ENCODE measurements around the gene UNK.
"Not testable (repeated sequence)": the region's sequence is repeated elsewhere in the genome, so short reads cannot be mapped to it uniquely, and the experiment has no call there.

Gene UNK

DNA sequence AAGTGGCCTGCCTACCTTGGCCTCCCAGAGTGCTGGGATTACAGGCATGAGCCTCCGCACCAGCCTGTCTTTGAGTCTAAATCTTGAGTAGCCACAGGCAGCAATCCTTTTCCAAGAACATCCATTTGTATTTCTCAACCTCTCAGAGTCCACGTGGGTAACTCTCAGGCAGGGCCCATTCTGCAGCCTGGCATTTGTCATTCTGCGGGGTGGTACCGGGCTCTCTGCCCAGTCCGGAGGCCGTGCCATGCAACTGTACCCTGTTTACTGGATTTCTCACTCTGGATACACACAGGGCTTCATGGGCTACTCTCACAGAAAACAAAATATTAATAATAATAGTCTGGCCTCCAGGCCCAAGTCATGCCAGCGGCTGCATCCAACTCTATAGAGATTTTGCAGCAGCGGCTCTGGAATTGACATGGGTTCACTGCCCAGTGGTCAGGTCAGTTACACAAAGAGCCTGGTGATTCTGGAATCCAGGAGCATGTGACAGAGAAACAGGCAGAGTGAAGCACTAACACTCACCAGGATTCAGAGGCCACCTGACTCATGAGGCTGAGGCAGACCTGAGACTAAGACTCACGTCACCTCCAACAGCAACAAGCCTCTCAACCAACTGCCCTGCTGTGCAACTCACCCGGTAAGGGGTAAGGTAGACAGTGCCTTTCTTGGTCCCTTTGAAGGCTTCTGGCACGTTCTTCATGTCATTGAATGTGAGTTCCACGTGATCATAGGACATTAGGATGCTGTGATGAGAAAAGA lies 66.5 kb downstream of the UNK start:
- DNase-seq (ENCODE audit: low read depth): no peak

DNA sequence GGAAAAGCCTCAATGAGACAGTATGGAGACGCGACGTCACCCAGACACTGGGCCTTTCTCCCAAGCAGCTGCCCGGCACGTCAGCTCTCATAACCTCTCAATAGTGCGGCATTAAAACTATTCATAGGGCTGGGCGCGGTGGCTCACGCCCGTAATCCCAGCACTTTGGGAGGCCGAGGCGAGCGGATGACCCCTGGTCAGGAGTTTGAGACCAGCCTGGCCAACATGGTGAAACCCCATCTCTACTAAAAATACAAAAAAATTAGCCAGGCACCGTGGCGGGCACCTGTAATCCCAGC lies 67.0 kb downstream of the UNK start:
- DNase-seq (ENCODE audit: low read depth): not testable (repeated sequence)

DNA sequence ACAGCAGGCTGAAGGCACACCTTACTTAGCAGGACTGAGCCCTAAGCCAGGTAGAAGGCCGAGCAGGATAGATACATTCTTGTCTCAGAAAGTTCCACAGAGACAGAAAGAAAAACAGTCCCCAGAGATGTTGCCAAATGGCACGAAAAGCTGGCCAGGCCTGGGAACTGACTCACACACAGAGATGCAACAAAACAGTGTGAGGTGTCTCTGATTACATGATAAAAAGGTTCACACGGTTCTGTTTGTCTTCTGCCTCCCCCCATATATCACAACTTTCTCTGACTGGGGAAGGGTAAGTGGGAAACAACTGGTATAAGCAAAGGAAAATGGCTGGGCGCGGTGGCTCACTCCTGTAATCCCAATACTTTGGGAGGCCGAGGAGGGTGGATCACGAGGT lies 68.8 kb downstream of the UNK start:
- peak; percentile 90 for DNase-seq (ENCODE audit: low read depth)

DNA sequence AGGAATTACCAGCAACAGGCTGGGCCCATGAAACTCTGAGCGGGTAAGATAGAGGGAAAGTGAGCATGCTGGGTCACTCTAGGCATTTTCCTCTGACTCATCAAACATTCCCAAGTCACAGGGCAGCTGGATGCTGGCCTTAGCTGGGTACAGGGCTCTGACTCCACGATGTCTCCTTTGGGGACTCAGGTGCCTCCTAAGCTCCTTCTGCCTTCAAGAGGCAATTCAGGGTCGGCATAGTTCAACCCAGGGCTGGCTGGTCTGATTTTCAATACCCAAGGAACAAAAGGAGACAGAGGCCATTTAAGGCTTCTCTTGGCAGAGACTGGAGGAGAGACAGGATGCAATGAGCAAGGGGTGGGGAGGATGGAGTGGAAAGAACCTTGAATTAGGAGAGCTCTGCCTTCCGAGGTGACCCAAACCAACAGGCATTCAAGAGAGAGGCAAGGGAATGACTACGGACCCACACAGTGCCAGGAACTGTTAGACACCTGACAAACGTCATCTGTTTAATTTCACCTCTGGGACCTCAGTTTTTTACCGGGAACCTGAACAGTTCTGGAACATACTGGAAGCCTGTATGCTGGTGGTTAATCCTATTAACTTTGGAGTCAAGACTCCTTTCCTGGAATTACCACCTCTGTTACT lies 69.6 kb downstream of the UNK start:
- peak; percentile 68 for DNase-seq (ENCODE audit: low read depth)

- DNase-seq (ENCODE audit: low read depth): no peak
Observed at GRCh38 chr17:75854881-75855309, 70.3 kb downstream of the UNK start.

GRCh38 chr17:75855310-75856061 lies 70.9 kb downstream of the UNK start, which contains the start of gene WBP2:
TSS of gene WBP2 (minus strand) at chr17:75855335. CDS start at chr17:75855297, 38 bp downstream.
- peak; percentile 100 for DNase-seq (ENCODE audit: low read depth)

DNA sequence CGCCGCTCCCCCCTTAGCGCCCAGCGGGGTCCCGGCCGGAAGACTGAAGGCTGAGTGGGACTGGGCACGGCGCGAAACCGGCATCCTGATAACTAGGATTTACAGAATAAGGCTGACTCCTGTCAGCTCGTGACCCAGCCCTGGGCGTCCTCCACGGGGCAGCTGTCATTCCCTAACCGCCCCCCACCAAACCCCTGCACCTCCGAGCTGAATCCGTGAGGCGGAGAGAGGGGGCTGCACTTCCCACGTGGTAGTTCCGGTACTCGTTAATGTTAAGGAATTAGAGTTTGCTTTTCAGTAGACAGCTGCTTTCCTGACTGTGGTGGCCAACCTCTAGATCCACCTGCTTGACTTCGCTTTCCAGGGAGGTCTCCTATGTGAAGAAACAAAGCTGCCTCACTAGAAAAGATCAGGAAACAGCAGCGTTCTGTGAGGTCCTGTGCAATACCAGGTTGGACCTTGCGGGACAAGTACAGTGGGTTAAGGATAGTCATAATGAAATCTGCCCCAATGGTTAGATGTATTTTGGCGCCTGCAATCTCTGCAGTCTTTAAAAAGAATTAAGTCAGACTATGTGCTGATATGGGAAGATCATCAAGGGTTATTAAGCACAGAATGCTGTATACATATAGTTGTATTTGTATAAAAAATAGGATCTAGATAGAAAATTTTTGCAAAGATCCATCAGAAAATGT lies 71.6 kb downstream of the UNK start:
- no peak for DNase-seq (ENCODE audit: low read depth)

- DNase-seq (ENCODE audit: low read depth): not testable (repeated sequence)
Observed at GRCh38 chr17:75859358-75859757, 74.8 kb downstream of the UNK start.

- DNase-seq (ENCODE audit: low read depth): no peak
Observed at GRCh38 chr17:75861927-75862317, 77.3 kb downstream of the UNK start.

DNA sequence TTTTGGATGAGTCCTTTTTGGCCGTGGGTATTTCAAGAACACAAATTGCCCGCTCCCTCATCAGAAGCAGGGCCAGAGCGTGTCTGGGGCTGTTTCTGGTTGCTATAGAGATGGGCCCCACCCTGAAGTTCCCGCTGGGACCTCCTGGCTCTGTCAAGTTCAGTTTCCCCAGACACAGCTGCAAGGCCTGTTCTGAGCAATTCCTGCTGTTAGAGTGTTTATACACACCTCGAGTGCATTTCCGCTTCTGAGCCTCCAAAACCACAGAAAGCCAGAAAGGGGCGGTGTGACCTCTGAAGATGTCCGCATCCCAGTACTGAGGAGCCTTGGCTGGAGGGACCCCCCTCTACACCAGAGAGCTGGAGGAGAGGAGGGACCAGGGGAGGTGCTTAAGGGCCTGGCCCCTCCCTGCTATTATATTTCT lies 79.9 kb downstream of the UNK start:
- DNase-seq (ENCODE audit: low read depth): peak; percentile 82

DNA sequence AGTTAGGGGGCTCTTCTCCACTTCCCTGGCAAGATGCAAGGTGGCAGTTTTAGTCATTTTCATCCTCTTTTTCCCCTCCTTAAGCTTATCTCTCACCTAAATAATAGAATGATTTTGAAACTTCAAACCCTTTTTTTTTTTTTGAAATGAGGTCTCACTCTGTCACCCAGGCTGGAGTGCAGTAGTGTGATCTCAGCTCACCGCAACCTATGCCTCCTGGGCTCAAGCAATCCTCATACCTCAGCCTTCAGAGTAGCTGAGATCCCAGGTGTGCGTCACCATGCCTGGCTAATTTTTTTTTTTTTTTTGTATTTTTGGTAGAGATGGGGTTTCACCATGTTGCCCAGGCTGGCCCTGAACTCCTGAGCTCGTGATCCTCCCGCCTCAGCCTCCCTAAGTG lies 80.3 kb downstream of the UNK start:
- not testable (repeated sequence) for DNase-seq (ENCODE audit: low read depth)

- DNase-seq (ENCODE audit: low read depth): not testable (repeated sequence)
Observed at GRCh38 chr17:75865404-75866188, 81.0 kb downstream of the UNK start.

DNA sequence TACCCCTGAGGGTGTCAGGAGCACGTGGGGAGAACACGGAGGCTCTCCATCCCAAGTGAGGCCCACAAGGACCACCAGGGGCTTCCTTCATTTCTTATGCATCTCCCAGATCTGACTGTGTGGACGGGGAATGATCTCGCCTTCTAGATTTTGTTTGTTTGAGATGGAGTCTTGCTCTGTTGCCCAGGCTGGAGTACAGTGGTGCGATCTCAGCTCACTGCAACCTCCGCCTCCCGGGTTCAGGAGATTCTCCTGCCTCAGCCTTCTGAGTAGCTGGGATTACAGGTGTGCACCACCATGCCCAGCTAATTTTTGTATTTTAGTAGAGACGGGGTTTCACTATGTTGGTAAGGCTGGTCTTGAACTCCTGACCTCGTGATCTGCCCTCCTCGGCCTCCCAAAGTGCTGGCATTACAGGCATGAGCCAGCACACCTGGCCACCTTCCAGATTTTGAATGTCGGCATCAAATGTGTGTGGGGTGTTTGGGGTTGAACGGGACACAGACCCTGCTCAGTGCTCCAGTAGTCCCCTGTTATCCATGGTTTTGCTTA lies 84.2 kb downstream of the UNK start:
- DNase-seq (ENCODE audit: low read depth): not testable (repeated sequence)

DNA sequence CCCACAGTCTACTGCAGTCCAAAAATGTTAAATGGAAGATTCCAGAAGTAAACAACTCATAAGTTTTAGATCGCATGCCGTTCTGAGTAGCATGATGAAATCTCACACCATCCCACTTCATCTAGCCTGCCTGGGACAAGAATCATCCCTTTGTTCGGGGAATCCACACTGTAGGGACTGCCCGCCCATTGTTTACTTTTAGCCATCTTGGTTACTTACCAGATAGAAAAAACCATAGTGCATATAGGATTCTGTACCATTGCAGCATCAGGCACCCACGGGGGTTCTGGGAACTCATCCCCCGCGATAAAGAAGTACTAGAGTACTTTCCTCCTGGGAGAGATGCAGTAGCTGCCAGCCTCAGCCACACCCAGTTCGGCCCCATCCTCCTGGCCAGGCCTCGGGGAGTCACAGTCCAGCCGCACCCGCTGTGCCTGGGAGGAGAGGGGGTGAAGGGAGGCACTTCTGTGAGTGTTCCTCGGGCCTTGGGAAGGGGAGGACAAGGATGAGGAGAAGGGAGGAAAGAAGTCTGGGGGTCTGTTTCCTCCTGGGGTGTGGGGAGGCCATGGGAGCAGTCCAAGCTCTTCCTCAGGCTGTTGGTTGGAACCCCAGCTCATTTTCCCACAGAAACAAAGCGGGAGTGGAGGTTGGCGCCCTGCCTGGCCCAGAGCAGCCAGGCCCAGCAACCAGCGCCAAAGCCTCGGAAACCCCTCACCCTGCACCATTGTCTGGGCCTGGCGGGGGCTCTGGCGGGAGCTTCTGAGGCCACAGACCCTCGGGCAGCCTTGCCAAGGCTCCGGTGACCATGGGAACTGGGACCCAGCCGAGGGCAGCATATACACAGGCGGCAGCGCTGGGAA lies 84.9 kb downstream of the UNK start:
- DNase-seq (ENCODE audit: low read depth): peak; percentile 50

GRCh38 chr17:75870228-75870627 lies 85.6 kb downstream of the UNK start:
- DNase-seq (ENCODE audit: low read depth): not testable (repeated sequence)

GRCh38 chr17:75872434-75873351 lies 88.1 kb downstream of the UNK start:
- DNase-seq (ENCODE audit: low read depth): peak; percentile 83

DNA sequence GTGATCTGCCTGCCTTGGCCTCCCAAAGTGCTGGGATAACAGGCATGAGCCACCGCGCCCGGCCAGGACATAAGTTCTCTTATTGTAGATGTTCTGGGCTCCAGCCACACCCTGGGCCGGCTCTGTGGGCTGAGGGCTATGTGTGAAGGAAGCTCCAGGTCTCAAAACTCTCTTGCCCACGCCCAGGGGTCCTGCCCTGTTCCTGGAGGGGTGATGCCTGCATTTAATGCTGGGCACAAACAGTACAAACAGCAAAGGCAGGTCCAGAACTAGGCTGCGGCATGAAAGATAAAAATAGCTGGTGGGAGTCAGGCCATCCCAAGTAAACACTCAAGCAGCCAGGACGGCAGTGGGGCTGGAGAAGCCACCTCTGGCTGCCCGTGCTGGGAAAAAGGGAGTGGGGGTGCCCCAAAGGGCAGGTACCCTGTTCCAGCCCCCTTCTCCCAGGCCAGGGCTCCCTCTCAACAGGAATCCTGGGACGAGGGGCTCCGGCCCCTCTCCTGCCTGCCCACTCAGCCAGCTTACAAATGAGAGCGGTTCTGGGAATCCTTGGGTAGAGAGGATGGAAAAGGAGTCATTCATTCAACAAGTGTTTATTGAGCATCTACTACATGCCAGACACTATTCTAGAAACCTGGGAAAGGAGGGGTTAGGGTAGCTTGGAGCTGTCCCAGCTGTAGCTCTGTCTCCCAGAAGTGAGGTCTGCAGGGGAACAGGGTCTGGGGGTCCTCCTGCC lies 89.1 kb downstream of the UNK start:
- no peak for DNase-seq (ENCODE audit: low read depth)

All from iris pigment epithelial cell (primary cell).